Glutamatergic neuron (in vitro differentiated cells): Measurements from ENCODE around the gene PSG3. TPM values are rescaled to one million over a fixed set of nuclear protein-coding genes. Genes with fewer than 3 reads are reported as not detected.
"Not testable (repeated sequence)": the region's sequence is repeated elsewhere in the genome, so short reads cannot be mapped to it uniquely, and the experiment has no call there.

ENCODE experiments used
- DNase-seq: peaks from one replicate; pipeline ENCODE4 v3.0.0; 2022
- H3K27ac Mint-ChIP-seq: one replicate; pipeline ENCODE4 v1.8.0; 2020; ENCODE audit warnings: mild to moderate bottlenecking, mixed read lengths, inconsistent platforms; ENCODE audit not compliant: unreplicated experiment
- H3K27me3 Mint-ChIP-seq: one replicate; pipeline ENCODE4 v1.8.0; 2020; ENCODE audit warnings: mild to moderate bottlenecking, moderate library complexity, mixed read lengths, inconsistent platforms; ENCODE audit not compliant: unreplicated experiment
- H3K36me3 Mint-ChIP-seq: one replicate; pipeline ENCODE4 v1.8.0; 2020; ENCODE audit warnings: mild to moderate bottlenecking, mixed read lengths, inconsistent platforms; ENCODE audit not compliant: unreplicated experiment
- H3K4me1 Mint-ChIP-seq: one replicate; pipeline ENCODE4 v1.8.0; 2020; ENCODE audit warnings: mild to moderate bottlenecking, low read depth, mixed read lengths, inconsistent platforms; ENCODE audit not compliant: unreplicated experiment
- H3K4me3 Mint-ChIP-seq: one replicate; pipeline ENCODE4 v1.8.0; 2020; ENCODE audit warnings: mild to moderate bottlenecking, mixed read lengths, inconsistent platforms; ENCODE audit not compliant: unreplicated experiment
- H3K9me3 Mint-ChIP-seq: one replicate; pipeline ENCODE4 v1.8.0; 2020; ENCODE audit warnings: mild to moderate bottlenecking, moderate library complexity, mixed read lengths, inconsistent platforms; ENCODE audit not compliant: unreplicated experiment
- total RNA-seq: library from RNA; stranded (reverse); fragmentation: NEBNext Ultra II Directional; extraction: Animal tissue kit (Norgen Biotek cat#: 25700); gene quantifications from one replicate; pipeline ENCODE4 v1.2.1, GENCODE V29; 2021; ENCODE audit not compliant: unreplicated experiment
- TF ChIP-seq, protein P1 (sequence below): fragments of 200-600 bp; sonication (generic); IDR thresholded peaks from one replicate; pipeline ENCODE4 v1.5.0; 2021; ENCODE audit not compliant: partially characterized antibody, unreplicated experiment

PSG3 gene
- total RNA-seq, 1 donor from 2014 or later, result not detected

DNA sequence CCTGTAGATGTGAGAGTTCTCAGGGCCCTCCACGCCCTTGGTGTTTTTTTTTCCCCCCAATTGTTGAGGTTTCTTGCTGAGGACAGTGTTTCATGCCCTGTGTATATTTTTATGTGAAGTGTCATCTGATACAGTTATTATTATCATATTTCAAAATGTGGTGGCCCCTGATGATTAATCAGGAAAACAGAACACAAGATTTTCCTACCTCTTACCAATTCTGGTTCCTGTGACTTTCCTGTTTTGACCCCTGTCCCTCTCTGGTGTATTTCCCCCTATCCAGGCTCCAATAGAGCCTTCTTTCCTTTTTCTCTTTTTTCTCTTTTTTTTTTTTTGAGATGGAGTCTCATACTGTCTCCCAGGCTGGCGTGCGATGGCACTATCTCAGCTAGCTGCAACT is 24.6 kb upstream of the PSG3 start:
- Mint-ChIP-seq H3K27ac (no peak overlapping the region), H3K9me3 (peaks cover 16% of the 10 kb centered on the region), H3K36me3 (peaks cover 3% of the 10 kb centered on the region), H3K4me1 (no peaks in the 10 kb centered on the region), H3K4me3 (no peak overlapping the region), H3K27me3 (peaks cover 12% of the 10 kb centered on the region)
- TF ChIP-seq, protein P1, sequence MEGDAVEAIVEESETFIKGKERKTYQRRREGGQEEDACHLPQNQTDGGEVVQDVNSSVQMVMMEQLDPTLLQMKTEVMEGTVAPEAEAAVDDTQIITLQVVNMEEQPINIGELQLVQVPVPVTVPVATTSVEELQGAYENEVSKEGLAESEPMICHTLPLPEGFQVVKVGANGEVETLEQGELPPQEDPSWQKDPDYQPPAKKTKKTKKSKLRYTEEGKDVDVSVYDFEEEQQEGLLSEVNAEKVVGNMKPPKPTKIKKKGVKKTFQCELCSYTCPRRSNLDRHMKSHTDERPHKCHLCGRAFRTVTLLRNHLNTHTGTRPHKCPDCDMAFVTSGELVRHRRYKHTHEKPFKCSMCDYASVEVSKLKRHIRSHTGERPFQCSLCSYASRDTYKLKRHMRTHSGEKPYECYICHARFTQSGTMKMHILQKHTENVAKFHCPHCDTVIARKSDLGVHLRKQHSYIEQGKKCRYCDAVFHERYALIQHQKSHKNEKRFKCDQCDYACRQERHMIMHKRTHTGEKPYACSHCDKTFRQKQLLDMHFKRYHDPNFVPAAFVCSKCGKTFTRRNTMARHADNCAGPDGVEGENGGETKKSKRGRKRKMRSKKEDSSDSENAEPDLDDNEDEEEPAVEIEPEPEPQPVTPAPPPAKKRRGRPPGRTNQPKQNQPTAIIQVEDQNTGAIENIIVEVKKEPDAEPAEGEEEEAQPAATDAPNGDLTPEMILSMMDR, result no peak
- DNase-seq, result no peak

GRCh38 chr19:42762789-42763188 is 22.5 kb upstream of the PSG3 start:
- H3K27ac Mint-ChIP-seq, result no peak overlapping the region
- no peak for DNase-seq
- H3K9me3 Mint-ChIP-seq, result peaks cover 11% of the 10 kb centered on the region
- TF ChIP-seq, protein P1, result no peak
- no peak overlapping the region for H3K4me3 Mint-ChIP-seq
- peaks cover 12% of the 10 kb centered on the region for H3K27me3 Mint-ChIP-seq
- H3K36me3 Mint-ChIP-seq, result peaks cover 3% of the 10 kb centered on the region
- no peaks in the 10 kb centered on the region for H3K4me1 Mint-ChIP-seq

GRCh38 chr19:42761924-42762295 is 21.6 kb upstream of the PSG3 start:
- DNase-seq, H3K4me3 Mint-ChIP-seq, H3K4me1 Mint-ChIP-seq, H3K27me3 Mint-ChIP-seq, H3K36me3 Mint-ChIP-seq, H3K27ac Mint-ChIP-seq, H3K9me3 Mint-ChIP-seq: not testable (repeated sequence)

GRCh38 chr19:42760954-42761923 is 21.0 kb upstream of the PSG3 start:
- not testable (repeated sequence) for DNase-seq, H3K4me3 Mint-ChIP-seq, H3K27me3 Mint-ChIP-seq, H3K9me3 Mint-ChIP-seq, H3K27ac Mint-ChIP-seq, H3K4me1 Mint-ChIP-seq, H3K36me3 Mint-ChIP-seq

DNA sequence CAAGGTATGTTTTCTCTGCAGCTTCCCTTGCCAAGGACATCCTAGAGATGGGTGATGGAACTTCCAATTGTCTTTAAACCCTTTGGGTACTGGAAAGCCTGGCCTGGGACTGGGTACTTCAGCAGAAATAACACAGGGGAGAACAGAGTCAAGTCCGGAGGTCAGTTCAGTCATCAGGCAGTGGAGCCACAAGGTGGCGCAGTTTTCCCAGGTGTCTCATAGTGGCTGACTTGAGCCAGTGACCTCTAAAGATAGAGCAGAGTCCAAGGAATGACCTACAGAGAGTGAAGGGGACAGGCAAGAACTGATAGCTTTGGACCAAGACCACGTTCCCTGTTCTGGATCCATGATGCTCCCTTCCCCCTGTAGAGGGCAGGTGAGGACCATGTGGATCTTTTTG is 18.4 kb upstream of the PSG3 start:
- TF ChIP-seq, protein P1, result peak; percentile 67
- not testable (repeated sequence) for H3K4me1 Mint-ChIP-seq, H3K36me3 Mint-ChIP-seq, H3K27ac Mint-ChIP-seq, H3K4me3 Mint-ChIP-seq, H3K27me3 Mint-ChIP-seq, H3K9me3 Mint-ChIP-seq
- DNase-seq, result peak; percentile 72

GRCh38 chr19:42752246-42752645 is 12.0 kb upstream of the PSG3 start:
- H3K4me3 Mint-ChIP-seq, H3K36me3 Mint-ChIP-seq, H3K27me3 Mint-ChIP-seq, DNase-seq, H3K9me3 Mint-ChIP-seq, H3K4me1 Mint-ChIP-seq, H3K27ac Mint-ChIP-seq: not testable (repeated sequence)
